Fibroblast of peridontal ligament (primary cell): ENCODE results near the gene AK2.
A peak's percentile ranks its signal among the peaks of the same experiment; 100 is the strongest.
"Not testable (repeated sequence)": the region's sequence is repeated elsewhere in the genome, so short reads cannot be mapped to it uniquely, and the experiment has no call there.

Experiments used
- DNase-seq: peaks from one replicate; pipeline ENCODE4 v3.0.0-alpha.2; 2010; ENCODE audit errors: extremely low read depth

Gene AK2

DNA sequence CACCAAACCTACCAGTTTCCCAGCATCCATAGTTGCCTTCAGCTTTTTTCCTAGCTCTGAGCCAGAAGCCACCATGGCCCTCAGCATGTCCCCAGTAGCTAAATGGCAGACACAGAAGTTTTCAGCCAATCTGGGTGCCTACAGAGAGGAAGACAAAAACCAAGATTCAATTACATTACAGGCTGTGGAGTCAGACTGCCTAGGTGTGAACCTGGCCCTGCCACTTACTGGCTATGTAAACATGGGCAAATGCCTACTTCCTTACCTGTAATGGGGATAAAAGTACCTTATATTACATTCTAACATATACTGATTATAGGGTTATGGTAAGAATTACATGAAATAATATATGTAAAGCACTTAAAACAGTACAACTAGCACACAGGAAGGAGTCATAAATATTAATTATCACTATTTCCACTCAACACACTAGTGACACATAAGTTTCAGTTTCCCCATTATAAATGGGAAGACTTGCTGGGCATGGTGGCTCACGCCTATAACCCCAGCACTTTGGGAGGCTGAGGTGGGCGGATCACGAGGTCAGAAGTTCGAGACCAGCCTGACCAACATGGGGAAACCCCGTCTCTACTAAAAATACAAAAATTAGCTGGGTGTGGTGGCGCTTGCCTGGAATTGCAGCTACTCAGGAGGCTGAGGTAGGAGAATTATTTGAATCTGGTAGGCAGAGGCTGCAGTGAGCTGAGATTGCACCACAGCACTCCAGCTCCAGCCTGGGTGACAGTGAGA lies 12.1 kb downstream of the AK2 start:
- DNase-seq: not testable (repeated sequence)

DNA sequence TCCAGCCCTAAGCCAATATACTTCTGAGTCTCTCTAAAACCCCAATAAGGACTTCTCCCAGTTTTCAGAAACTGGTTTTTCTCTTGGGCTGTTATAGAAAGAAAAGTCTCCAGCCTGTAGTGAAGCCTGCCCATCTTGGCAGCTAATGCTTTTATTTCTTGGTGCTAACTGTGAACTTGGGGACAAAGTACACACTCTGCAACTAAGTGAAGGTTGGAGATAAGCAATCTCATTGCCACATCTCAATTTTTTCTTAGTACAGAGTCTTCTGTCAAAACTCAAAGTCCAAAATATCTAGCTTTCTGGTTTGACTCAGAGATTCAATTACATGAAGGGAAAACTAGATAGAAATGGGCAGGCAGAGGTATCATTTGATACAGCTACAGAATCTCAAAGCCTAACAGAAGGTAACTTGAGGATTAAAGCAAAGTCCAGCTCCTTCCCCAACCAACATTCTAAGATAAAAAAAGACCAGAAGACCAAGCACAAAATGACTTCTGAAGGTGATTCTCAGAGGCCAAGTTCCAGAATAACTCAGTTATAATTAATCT lies 14.0 kb downstream of the AK2 start:
- no peak for DNase-seq

DNA sequence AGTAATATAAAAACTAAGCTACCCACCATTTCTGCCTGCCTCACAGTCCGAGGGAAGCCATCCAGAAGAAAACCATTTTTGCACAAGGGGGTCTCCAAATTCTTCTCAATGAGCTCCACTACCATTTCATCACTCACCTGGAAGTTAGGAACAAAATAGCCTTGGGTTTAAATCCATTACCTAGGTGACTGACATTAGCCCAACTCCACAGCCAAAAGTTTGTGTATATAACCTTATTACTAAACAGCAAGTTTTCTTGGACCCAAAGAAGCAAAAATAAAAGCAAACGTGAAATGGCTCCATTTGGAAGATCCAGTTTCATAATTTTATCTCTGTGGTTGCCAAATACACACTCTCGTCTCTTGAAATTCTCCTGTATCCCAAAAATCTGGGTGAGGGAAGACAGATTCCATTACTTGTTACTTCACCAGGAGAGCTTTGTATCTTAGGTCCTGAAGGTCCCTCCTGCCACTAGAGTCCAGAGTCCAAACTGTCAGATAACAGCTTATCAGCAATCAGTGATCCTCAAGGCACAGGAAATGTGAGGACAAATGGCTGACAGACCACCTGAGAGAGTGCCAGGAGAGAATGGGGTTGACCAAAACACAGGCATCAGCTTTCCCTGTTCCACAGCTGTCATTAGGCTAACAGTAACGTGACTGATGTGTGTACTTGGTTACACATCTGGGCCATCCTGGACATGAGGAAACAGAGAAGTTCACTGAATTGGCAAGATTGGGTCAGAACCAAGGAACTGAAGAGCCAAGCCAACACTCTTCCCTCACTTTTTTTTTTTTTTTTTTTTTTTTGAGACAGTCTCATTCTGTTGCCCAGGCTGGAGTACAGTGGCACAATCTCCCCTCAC lies 14.9 kb downstream of the AK2 start:
- no peak for DNase-seq

DNA sequence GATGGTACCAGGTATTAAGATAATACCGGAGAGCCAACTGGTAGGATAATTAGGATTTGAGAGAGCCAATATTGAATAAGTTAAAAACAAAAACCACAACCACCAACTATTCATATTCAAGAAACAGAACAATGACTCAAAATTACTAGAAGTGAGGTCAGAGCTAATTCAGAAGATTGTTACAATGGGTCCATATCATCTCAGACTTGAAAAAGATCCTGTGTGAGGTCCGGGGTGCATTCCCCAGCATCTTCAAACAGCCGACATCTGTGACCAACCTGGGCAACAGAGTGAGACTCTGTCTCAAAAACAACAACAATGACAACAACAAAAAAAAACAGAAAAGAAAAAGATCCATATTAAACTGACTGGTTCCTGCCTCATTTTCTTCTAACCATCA lies 18.6 kb downstream of the AK2 start:
- no peak for DNase-seq

DNA sequence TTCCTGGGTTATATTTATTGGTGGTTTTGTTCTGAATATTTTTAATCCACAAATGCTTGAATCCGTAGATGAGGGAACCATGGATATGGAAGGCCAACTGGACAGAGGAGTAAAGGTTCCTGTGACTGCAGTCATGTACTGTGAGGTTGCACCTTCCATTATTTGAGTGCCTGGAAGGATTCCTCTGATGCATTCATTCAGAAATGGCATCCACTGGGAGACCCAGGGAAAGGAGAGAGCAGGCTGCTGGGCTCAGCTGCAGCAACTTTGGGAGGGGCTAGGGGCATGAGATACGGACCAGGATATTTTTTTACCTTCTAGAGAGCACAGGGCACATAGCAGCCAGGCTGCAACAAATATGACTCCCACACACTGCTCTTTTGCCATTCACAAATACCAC lies 19.5 kb downstream of the AK2 start:
- DNase-seq: no peak

DNA sequence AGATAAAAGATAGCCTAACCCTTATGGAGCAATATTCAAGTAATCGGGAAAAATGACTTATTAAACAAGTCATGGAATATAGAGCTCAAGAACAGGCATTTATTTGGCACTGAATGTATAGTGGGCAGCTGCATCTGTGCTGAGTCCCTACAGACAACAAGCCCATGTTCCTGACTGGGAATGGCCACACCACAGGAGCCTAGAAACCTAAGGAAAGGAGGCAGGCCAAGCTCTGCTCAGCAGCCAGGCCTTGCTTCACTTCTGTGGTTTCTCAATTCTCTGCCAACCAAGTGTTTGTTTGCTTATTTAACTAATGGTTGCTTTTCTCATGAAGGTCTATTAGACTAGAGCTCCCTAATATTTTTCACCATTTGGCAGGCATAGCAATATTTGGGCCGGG lies 21.5 kb downstream of the AK2 start:
- DNase-seq: no peak

DNA sequence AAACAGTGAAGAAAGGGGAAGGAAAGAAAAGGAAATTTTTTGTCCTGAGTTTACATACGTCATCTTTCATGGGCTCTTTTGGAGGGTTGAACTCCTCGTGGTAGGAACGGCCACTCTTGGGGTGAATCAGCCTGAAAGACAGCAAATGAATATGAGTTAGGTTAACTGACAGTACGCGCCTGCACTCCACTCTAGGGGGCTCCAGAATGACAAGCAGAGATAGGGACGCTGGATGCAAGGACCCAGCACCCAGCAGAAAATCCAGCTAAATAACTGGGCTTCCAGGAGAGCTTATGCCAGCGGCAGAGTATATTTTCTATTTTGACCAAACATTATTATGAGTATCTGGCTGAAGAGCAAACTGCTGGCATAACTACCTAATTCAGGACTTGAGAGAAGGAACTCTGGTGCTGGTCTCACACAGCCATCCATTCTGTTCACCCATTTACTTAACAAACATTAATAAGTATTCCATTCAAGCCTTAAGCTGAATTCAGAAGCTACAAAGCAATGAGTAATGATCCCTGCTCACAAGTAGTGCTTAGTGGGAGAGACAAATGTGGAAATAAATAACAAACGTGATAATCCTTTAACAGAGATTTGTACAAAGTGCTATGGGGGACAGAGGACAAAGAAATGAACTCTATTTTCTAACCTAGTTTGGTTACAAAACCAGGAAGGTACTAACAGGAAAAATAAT lies 22.1 kb downstream of the AK2 start:
- no peak for DNase-seq

DNA sequence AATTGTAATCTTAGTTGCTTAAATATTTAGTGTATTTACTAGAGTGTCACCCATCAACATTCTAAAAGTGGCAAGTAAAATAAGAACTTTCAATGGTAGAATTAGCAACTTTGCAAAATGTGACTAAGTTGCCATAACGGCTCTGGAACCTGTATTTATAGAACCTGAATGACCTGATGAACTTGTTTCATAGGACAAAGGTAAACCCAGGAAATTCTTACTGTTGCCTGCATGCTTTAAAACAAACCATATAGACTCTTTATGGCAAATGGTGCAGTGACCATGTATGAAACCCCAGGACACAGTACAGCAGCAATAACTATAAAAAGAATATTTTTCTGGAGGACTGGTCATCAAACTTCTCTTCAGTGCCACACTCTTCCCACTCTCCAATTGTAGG lies 22.9 kb downstream of the AK2 start:
- DNase-seq: no peak

DNA sequence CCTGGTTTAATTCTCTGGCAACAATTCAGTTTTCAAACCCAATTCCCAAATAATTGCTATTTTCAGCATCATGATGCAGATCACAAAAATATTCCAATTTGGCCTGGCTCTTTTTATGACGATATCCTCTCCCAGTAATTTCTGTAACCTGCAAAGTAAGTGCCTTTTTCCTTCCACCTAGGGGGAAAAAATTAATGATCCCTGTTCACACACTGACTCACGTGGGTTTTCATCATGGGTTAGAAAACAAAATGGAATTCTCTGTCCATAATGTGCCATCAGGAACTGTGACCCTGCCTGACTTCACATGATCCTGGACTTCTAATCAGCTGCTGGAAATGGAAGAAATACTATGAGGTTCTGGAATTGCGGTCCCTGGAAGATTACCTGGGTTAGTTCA lies 24.5 kb downstream of the AK2 start:
- DNase-seq: no peak

DNA sequence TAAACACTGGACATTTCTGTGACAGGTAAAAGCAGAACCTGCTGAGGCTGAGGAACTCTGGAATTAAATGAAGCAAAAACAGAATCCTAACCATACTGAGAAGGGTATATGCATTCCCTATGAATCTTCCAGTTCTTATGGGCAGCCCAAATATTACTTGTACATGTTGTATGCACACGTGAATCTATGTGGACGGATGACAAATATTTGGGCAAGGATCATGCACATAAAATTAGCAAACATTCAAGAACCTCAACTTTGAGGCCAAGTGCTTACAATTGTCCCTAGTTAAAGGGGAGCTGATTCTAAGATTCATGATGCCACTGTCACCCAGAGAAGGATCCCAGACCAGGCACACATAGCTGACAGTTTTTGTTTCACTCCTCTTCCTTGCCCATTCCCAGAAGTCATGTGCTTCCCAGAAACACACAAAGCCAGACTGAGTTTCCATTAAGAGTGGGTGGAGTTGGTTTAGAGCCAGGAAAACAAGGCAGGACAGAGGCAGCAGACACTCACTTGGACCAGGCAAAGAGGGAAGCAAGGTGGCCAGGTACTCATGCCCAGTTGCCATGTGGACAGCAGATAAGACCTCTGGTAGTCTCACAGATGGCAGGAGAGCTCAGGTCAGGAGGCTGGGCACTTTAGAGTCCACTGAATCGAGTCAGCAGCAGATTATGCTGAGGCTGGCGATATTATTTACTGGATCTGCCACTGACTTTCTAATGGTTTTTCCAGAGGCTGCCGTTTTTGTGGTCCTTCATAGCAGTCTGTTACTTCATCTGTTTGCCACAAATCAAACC lies 25.6 kb downstream of the AK2 start:
- peak; percentile 65 for DNase-seq

DNA sequence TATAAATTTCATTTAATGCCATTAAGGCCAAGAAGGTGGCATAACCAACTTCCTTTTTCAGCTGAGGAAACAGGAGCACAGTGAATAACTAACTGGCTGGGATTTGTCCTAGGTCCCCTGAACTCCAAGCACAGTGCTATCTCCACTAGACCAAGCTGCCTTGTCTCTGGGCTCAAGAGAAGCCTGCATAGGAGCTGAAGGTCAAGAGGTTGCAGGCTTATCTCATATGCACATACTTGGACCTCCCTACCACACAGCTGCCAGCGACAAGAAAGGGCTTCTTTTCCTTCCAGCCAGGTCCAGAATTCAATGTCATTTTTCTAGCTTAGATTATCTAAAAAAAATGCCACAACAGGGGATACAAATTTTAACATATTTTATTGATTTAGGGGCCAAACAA lies 27.1 kb downstream of the AK2 start:
- DNase-seq: no peak

DNA sequence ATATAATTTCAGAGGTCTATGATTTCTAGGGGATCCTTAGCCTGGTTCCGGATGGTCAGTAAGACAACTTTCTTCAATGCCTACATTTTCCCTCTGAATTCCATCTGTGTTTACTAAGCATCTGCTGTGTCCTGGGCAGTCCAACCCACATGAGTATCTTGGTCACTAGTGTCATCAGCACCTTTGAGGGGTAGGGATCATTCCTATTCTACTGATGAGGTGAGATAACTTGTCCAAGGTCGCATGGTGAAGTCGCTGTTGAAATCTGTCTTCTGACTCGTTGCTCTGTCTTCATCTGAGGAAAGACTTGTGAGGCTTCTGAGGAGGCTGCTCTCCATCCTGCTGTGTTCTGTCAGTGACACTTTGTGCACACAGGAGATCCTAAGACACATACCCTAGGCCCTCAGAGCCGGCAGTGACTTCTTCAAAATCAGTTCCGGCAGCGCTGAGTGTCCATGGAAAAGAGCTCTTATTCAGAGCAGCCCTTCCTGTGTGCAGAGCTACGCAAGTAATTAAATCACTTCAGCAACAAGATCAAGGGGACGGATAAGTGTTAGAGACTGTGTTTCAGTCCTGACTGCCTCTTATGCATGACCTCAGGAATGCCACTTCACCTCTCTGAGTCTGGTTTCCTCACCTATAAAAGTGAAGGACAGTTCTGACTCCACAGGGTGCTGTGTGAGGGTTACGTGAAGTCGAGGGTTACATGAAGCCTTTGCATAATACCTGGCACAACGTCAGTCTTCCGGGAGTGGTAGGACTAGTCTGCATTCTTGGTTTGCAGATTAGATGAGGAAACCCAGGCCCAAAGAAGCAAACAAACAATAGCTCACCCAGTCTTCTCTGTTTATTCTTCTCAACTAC lies 28.4 kb downstream of the AK2 start:
- DNase-seq: no peak

DNA sequence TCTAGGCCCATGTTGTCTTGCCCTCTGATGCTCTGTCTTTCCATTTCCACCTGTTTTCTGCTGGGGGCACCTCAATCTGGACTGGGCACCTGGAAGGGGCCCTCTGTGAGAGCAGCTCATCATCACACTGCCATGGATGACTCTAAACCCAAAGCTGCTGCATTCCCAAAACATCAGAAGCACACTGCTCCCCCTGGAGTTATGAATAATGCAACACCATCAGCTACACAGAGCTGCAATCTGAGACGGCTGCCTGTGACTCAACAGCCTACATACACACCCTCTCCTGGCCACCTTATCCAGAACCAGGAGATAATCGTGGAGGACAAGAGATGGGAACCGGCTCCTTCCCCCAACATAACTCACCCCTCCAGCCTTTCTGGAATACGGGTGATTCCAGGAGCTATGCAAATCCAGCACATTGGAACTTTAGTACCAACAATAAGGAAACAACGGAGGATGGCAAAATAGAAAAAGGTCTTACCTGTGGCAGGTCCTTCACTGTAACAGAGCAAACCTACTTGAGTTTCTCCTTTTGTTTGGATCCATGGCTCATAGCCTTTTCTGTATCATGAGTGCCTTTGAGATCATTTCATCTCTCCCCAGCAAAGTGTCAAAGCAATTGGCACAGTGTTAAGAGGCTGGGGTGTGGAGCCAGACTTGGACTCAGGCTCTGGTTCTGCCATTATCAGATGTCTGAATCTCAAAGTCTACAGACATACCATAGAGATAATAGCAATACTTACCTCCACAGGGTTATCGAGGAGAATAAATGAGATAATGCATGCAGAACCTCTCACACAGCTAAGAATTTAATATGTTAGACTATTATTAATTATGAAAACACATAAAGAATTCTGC lies 29.3 kb downstream of the AK2 start:
- DNase-seq: peak; percentile 94

DNA sequence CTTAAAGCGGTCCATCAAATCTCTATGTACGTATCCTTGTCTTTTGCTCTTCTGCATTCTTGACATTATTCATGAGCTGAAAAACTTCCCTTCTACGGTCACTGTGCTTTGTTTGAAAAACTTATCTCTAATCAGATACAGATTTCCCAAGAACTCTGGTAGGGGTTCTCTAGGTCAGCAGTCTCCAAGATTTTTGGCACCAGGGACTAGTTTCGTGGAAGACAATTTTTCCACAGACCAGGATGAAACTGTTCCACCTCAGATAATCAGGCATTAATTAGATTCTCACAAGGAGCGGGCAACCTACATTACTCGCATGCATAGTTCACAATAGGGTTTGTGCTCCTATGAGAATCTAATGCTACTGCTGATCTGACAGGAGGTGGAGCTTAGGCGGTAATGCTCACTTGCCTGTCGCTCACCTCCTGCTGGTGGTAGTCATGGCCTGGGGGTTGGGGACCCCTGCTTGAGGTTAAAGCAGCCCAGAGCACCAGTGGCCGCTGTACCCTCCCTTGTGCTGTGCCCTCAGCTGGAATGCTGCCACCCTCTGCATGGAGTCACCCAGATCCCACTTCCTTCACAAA lies 30.8 kb downstream of the AK2 start:
- DNase-seq: no peak

DNA sequence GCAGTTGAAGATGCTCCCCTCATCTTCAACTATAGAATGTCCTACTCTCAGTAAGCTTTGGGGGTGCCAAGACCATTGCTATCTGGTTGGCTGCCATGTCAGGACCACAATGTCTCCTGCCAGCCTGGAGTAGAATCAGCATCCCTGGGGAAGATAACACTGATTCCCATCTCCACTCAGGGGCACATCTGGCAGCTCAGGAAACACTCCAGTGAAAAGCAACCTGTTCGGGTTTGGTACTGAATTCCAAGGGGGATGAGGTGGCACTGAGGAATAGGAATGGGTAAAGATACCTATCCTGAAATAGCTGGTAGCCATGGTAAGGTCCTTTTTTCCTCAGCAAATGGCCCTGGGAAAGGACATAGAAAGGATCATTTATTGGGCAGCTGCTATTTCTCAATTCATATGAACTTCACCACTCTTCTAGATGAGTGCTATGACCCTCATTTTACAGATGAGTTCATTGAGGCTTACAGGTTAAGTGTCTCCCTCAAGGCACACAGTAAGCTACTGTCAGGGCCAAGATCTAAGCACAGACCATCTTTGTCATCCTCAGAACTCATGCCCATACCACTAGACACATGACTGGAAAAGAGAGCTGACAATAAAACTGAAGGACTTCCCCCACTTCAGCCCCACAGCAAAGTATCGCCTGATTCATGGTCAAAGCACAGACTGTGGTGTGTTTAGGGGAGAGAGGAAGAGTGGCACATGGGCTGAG lies 31.4 kb downstream of the AK2 start:
- DNase-seq: no peak

DNA sequence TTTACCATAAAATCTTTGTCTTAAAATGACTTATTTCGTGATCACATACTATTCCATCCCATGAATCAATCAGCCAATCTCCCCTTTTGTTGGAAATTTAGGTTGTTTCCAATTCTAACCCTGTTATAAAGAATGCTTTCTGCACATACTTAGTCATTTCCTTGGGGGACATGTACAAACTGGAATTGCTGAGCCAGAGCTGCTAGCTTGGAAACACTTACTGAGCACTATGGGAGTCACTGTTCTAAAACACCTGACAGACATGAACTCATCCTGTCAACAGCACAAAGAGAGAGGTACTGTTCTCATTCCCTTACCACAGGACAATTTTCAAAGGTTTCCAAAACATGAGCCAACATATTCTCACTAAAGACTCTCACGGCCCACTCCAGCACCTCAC lies 32.1 kb downstream of the AK2 start:
- peak; percentile 42 for DNase-seq

DNA sequence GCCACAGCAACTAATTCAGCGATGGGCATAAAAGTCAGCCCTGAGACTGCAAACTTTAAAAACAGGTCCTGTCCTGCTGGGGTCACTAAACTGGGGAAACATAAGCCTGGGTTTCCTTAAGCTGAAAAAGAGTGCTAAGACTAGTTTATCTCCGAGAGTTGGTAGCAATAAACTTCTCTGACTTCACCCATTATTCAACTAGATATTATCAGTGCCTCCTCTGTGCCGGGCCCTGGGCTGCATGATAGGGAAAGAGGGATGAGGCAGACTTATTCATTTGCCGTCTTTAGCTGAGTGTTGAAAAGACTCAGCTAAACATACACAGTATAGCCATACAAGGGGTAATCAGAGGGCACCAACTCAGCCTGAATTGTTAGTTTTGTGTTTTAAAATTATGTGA lies 33.0 kb downstream of the AK2 start:
- no peak for DNase-seq

DNA sequence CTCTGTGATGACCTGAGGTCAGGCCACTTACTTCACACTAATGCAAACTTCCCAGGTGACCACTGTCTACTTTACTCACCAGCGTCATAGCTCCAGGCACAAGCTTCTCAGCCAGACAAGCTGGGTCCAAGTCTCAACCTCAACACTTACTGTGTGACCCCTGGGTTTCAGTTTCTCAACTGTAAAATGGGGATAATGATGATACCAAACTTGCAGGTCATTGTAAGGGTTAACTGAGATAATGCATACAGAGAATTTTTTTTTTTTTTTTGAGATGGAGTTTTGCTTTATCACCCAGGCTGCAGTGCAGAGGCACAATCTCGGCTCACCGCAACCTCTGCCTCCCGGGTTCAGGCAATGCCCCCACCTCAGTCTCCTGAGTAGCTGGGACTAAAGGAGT lies 34.7 kb downstream of the AK2 start:
- DNase-seq: no peak

DNA sequence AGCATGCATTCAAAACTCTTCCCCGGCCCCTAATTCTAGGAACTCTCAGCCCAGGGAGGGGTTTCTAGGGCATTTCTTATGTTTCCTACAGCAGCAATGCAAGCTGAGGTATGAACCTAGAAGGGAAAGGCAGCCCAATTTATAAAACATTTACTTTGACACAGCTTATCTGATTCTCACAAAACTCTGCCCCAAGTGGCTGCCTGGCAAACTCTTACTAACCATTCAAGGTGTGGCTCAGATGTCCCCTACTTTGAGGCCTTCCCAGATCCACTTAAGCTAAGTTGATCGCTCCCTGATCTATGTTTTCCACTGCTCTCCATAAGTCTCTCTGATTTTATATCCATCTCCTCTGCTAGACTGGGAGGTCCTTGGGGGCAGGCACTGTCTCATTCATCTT lies 35.4 kb downstream of the AK2 start:
- DNase-seq: no peak
